HK-2 (cell line): ENCODE data around the gene FAM72C.
"Not testable (repeated sequence)": the region's sequence is repeated elsewhere in the genome, so short reads cannot be mapped to it uniquely, and the experiment has no call there.

Experiments
- DNase-seq: peaks from one replicate; pipeline ENCODE4 v3.0.0-alpha.2; 2018; ENCODE audit not compliant: unreplicated experiment

Gene FAM72C

DNA sequence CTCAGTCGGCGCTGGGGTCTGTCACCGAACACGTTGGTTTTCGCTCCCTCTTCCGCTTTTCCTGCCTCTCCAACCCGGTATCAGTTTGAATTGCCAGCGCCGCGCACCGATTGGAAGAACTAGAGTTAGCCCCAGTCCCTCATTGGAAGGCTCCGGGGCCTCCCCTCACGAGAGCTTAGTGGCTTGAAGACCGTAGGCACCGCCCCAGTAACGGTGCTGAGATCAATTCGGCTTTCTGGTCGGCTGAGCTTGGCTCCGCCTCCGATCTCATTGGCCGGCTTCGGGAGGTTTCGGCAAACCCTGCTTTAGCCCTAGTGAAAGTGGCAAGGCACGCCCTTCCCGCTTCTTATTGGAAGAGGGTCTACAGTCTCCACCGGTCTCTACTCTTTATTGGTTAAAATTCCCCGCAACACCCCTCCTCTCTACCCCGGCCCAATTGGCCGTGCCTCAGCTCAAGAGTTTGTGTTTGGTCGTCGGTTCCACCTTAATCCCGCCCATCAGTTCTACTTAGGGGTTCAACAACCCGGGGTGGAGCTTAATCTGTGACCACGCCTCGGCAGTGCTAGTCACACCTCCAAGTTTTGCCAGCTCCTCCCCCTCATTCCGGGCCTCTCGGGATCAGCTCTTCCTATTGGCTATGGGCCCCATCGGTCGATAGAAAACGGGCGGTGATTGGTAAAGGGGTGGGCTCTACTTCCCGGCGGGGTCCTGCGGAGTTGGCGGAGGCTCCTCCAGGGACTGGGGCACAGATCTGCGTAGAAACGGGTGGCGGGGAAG is at the start of gene FAM72C:
FAM72C (minus strand) TSS at position 63 of the 777 bp plus-strand sequence. CDS start 845 bp downstream, outside the sequence.
- not testable (repeated sequence) for DNase-seq

DNA sequence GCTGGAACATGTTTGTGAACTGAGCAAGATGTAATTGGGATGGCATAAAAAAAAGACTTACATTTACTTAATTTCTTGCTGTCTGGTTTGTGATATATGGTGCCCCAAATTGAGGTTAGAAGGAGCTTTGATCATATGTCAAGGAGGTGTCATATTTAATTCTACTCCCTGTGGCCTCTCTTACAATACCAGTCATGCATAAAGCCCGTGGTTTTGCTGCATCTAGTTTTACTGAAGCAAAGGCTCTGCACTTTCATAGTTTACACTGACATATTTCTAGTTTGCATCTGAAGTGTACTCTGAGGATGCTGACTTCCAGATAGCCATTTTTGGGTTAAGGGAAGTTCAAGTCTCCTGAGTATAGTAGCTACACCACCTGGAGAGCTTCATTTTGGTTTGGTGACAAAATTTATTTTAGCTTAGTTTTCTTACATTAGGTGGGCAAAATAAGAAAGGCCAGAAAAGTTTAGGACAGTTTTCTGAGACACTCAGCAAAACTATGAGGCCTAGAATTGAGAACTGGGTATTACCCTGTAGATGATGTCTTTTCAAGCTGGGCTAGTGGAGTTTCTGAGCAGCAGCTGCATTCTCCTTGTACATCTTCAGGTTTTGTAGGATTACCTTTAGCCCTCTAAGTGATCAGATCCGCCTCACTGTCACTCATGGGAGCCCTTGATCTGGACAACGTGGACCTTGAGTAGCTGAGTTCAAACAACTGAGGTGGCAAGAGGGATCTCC is 48.4 kb upstream of the FAM72C start:
- not testable (repeated sequence) for DNase-seq

DNA sequence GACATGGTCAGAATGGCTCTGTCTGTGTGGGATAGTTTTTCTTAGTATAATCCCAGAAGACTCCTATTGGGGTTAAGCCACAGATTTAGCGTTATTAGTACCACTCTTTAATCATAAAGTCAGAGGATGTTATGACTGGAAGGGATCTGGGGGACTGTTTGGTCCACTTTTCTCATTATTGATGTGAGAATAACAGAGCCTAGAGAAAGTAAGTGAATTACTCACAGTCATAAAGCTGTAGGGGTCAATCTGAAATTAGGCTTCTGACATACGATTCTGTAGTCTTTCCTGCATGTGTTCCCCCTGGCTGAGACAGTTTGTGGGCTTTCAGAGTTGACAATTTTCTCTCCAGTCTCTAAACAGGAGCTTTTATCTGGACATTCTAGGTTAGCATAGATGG is 47.3 kb upstream of the FAM72C start:
- not testable (repeated sequence) for DNase-seq

DNA sequence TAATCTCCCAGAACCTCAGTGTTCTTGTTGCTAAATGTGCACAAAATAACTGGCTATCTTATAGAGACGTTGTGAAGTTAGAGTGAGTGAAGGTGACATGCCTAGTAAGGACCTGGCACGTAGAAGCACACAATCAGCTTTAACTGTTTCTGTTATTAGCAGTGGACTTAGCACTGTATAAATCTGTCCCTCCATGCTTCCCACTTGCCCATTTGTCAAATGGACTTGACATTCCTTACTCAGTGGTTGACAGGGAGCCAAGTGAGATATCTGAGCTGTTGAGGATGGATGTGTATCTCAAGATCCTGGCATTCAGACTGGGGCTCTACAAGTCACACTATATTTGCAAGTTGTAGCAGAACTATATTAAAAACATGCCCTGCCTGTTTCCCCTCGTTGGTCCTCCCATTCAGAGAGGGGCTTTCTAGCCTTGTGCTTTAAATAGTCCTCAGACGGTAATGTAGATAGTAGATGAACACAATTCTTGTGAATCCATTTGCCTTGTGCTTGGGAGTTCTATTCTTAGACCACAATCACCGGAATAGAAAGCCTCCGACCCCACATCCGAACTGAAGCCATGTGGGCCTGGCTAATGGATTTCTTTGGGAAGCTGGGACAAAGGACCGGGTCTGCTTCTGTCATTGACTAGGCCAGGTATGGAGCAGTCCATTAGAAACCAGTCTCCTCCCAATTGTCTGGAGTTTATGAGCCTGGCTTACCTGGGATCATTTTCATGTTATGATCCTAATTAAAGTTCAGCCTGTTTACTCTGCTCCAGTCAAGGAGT is 43.6 kb upstream of the FAM72C start:
- not testable (repeated sequence) for DNase-seq

DNA sequence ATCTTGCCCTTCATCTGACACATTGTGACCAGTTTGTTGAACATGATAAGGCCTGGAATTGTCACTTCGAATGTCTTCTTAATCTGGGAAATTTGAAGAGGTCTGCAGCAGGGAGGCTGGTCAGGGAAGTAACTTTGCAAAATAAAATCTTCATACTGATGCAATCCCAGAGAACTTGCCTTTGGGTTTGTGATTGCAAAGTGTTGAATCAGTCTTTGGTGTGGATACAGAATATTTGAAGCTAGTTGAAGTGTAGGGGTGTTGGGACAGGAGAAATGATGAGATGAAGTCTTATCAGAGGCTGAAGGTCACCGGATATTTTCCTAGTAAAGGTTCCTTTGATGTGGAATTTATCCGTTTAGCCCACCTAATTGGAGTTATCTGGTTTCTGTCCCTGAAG is 42.7 kb upstream of the FAM72C start:
- not testable (repeated sequence) for DNase-seq

DNA sequence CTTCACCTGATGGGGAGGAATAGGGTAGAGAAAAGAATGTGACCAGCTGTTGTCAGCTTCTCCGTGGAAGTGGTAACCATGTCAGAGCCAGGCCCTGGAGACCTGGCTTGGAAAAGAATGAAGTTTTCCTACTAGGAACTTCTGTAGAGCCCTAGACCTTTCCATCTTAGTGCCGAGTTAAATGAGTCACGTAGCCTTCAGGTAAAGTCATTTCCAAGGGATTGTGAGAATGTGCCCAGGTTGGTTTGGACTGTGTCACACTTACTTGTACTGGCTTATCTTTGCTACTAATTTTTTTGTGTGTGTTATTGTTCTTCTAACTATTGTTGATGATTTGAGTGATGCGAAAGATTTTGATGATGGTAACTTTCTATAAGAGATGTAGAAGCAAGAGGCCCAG is 42.3 kb upstream of the FAM72C start:
- not testable (repeated sequence) for DNase-seq

DNA sequence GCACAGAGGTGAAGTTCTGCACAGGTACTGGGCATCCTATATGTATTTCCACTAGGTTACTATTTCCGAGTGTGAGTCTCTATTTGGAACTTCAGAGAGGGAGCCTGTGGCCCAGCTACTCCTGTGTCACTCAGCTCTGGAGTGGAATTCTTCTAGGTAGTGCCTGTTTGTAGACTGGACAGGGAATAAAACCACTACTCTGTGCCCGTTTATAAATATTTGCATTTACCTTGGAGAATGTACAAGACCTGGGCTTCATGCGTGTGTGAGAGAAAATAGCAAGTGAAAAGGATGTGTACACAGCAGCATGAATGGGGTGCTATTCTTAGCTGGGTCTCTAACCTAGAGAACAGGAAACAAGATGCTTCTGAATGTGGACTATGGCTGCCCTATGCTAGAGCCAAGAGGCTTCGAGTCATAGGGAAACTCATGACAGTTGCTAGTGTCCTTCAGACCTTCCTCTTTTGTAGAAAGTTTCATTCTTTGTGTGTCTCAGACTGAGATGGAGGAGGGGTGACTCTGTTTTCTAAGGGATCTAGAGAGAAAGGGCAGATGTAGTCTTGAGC is 40.5 kb upstream of the FAM72C start:
- DNase-seq = not testable (repeated sequence)

DNA sequence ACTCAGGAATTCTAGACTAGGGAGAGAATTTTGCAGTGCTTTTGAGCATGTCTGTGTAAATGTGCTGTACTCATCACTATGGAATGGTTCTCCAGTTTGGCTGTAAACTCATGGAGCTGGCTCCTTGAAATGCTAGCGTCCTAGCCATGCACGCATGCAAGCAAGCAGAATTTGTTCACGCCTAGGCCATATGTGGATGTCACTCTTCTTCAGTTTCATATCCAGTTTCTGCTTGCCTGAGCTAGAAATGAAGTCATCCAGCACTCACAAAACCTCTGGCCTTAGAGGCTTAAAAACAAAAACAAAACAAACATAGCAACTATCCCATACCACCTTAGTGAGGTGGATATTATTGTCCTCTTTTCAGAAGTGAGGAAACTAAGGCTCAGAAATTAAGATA is 37.6 kb upstream of the FAM72C start:
- not testable (repeated sequence) for DNase-seq

DNA sequence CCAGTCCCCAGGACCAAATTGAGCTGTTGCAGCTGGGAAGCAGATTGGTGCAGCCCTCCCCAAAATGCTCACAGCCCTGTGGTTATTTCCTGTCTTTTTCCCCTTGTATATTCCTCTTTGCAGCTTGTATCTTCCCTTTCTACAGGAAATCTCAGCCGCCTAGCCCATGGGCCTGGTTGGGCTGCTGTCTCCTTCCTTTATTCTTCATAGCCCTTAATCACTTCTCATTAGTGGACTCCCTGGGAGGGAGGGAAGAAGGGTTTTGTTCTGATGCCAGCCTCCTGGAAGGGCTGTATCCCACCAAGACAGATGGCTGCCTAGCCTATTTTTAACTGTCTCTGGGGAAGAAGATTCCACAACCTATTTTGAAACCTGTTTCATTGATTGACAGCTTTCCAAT is 32.5 kb upstream of the FAM72C start:
- not testable (repeated sequence) for DNase-seq

DNA sequence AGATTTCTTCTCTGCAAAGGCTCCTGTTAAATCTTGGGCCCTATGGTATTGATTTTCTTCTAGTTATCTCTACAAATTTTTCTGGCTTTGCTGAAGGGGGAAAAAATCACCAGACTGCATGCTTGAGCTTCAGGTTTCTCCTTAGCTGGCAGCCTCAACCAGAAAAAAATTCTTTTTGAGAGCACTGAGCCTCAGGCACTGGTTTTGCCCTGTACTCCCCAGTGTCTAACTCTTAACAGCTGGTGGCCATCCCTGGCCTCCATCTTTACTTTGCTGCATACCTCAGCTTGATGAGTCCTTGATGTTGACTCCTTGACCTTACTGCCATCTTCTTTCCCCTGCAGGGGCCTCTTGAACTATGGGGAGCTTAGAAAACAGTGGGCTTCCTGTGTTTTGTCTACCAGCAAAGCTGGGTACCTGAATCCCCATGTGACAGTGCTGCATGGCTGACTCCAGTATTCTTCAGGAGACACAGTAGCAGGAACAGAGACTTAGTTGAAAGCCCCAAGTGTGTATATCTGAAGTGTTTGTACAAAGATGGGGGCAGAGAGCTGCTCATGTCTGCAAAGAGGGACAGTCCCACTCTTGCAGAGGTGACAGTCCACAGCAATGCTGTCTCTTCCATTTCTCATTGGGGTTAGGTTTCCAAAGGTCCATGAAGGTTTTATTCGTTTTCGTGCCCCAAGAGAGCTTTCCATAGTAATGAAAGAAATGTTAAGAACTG is 31.7 kb upstream of the FAM72C start:
- DNase-seq = not testable (repeated sequence)

DNA sequence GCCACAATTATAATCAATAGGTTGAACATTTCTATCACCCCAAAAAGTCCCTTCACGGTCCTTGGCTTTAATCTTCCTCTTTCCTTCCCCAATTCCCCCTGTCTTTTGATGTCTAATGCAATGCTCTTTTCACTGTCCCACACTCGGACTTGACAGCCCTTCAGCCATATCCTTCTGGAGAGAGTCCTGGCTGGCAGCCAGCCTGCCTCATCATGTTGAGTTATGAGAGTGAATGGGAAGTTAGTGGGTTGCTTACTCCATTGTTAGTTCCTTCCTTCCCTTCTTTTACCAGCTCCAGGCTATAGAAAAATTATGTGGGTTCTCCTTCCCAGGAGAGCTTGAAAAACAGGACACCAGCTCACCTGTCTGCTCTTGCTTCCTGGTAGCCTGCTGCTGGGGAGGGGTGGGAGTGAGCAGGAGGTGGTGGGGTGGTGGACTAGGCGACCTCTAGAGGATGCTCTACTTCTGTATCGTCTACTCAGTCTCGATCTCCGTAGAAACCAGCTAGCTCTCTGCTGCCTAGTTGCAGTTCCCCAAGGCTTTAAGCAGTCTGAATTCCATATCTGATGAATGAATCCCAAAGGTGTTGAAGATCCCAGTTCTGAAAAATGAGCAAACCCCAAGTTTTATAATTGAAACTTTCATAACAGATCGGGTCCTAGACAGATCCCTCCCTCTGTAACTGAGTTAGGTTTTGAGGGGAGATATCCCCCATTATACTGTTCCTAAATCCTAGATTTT is 30.5 kb upstream of the FAM72C start:
- DNase-seq = not testable (repeated sequence)

DNA sequence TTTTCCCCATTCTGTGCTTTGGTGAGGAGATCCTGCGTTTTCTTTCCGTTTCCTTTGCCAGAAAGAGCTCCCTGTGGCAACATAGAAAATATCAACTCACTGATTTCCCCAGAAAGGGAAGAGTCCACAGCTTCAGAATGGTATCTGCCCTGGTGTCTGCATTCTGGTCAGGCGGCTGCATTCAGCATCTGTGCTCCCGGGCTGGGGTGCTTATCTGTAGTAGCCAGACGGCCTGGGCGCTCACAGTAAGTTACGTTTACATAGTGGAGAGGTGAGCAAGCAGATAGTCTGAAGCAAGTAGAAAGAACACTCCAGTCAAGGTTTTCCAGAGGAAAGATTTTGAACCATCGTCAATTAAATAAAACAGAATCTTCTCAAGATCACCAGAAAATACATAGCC is 29.3 kb upstream of the FAM72C start:
- not testable (repeated sequence) for DNase-seq

DNA sequence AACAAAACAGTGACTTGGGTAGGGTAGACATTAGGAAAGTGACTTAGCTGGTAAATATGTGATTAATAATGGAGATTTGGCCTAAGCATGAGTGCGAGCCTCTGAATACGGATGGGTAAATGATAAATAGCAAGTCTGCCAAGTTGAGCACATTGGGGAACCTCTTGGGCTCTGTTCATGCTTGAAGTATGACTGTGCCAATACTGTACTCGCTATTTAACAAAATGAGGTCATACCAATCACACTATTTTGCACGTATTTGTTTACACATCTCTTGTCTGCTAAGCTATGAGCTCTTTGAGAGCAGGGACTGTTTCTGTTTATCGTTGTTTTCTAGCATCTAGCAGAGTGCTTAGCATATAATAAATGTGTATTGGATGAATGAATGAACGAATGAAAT is 24.2 kb upstream of the FAM72C start:
- not testable (repeated sequence) for DNase-seq

DNA sequence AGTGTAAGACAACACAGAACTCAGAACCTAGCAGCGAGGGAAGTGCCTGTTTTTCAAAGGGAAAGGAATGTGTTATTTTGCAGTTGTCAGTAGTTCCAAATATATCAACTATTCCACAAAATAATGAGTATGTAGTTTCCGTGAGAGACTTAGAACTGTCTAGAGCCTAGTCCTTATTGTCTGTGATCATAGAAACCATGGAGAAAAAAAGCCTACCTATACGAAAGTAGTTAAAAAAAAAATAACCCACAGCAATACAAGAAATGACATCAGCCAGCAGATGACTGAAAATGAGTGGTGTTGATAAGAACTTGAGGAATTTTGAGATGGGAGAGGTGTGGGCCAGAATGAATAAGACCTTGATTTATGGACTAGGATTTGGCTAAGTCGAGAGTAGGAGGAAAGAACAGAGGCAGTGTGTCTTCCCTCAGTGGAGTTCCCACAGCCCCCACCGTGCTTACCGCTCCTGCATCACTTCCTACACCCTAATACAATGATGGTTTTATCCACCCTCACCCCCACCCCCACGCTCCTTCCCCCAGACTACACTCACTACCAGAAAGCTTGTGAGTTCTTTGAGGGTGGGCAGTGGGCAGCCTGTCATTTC is 21.6 kb upstream of the FAM72C start:
- not testable (repeated sequence) for DNase-seq

DNA sequence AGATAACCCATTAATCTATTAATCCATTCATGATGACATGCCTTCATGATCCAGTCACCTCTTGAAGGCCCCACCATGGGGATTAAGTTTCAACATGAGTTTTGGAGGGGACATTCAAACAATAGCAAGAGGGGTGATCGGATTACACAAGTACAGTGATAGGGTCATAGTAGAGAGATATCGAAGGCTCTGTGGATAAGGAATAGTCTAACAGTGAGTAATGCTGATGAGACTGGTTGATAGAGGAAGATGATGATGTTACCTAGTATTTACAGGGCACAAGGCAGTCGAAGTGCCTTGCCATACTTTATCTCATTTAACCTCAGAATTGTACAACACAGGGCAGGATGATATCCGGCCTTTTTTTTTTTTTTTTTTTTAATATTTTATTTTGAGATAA is 18.9 kb upstream of the FAM72C start:
- not testable (repeated sequence) for DNase-seq

DNA sequence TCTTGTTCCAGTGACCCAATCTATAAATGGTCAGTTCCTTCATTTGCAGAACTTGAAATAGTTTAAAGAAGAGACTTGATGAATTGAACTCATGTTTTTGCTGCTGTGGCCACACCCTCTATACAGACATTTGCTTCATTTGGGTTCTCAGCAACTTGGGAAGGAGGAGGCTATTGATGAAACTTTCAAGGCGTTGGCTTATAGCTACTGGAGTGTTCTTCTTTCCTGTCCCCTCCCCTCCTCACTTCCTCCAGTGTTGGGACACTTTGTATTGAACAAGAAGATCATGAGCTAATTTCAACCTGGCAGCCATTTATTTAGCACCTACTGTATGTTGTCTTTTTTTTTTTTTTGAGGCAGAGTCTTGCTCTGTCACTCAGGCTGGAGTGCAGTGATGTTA is 17.9 kb upstream of the FAM72C start:
- DNase-seq = not testable (repeated sequence)

DNA sequence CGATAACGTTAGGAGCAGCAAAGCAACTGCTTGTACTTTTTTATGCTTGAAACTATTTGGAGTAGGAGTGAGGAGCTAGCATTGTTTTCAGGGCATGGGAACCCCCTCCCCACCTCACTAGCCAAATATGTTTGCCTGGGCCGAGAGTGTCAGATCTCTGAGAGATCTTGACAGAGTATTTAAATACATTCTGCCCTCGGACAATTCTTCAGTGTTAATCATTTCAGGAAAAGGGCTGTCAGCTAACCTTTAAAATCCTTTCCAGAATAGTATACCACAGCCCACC is 17.6 kb upstream of the FAM72C start:
- not testable (repeated sequence) for DNase-seq

DNA sequence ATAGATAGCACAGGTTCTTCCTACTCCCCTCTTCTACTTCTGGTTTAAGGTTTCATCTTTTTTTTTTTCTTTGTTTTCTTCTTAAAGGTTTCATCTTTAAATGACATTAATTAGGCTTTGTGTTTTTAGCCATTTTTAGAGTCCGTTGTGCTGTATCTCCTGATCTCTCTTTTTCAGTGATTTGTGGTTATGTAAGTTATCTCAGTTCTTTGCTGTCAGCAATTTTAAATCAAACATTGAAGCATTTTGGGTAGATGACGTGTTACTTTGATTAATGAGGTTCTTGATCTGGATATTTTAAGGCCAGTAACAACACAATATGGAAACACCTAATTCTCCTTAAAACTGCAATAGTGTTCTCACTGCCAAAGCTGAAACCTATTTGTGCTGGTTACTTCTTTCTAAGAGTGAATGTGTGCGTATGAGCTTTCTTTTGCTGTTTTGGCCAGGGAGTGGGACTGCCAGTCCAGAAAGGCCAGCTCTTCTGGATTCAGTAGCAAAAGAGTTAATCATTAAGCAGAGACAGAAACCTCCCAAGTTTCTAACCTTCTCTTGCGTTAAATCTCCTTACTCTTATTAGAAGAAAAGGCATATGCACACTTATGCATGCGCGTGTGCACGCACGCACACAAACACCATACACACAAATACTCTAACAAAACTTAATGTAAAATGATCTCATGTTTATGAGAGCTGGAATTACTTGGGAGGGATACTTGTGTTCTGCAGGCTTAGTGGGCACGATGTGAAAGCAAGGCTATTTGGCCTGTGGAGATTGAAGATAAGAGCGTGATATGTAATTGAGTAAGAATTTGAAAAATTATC is 17.0 kb upstream of the FAM72C start:
- not testable (repeated sequence) for DNase-seq

DNA sequence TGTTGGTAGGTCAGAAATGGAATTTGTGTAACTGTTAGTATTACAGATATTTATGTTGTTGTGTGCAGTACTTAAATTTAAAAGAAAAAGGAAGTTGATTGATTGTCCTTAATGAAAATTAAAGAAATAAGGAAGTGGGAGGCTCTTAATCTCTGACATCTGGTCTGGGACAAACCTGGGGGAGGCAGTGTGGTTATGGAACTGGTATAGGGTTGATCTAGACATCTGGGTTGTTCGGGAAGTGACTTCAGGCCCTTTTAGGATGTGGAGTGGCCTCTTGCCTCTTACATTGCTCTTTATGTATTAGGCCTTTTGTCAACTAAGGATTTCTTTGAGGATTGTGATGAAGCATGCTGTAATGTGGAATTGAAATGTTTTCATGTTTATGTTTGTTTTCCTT is 16.1 kb upstream of the FAM72C start:
- DNase-seq = not testable (repeated sequence)
